Measurements from ENCODE around the gene CEBPZOS. TPM values are rescaled to one million over a fixed set of nuclear protein-coding genes. Genes with fewer than 3 reads are reported as not detected.
A peak's percentile ranks its signal among the peaks of the same experiment; 100 is the strongest.

Gene CEBPZOS
- total RNA-seq, 3 donors from 2014 or later (not counting 1 experiment from before 2014, with no cell fraction given) = 30.3 to 37.0 (median 30.9) TPM

DNA sequence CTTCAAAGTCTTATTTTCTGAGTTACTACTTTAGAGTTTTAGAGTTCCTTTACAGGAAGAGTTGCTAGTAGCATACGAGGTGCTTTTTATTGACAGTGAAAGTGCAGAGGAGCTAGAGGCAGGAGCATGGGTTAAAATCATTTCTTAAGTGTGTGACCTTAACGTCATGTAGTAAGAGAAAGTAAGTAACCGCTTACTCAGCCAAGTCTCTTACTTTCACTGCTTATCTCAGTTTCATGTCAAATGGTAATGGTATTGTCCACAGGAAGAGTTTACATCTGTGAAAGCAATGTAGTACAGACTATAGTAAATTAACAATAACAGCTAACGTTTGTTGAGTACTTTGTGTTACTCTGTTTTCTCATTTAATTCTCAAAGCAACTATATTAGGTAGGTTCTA, 47.7 kb downstream of the CEBPZOS start:
- intact Hi-C loops (cut with micrococcal nuclease) = no loop called here
- Histone ChIP-seq H3K4me3 (ENCODE audit: low read length) (no peak overlapping the region), H3K36me3 (ENCODE audit: control insufficient read depth, insufficient read depth, low read length) (peaks cover 70% of the 10 kb centered on the region), H3K9me3 (ENCODE audit: control insufficient read depth, insufficient read depth, low read length) (no peaks in the 10 kb centered on the region), H3K27me3 (ENCODE audit: control insufficient read depth, insufficient read depth, low read length) (no peaks in the 10 kb centered on the region), H3K4me1 (ENCODE audit: control insufficient read depth, insufficient read depth, low read length) (no peaks in the 10 kb centered on the region), H3K27ac (ENCODE audit: low read length) (no peak overlapping the region)
- Mint-ChIP-seq H3K27ac (peak overlapping the region in 1 of 2 donors; percentile 30), H3K9me3 (no peaks in the 10 kb centered on the region), H3K36me3 (peaks cover 33% of the 10 kb centered on the region), H3K27me3 (ENCODE audit: low read depth in 2 of 2) (no peaks in the 10 kb centered on the region), H3K4me3 (no peak overlapping the region), H3K4me1 (peaks cover 0 to 4% of the 10 kb centered on the region in 2 donors)
- 83% methylated on average over 3 of the region's 4 CpGs for WGBS (ENCODE audit: insufficient coverage)
- DNase-seq (no peak), ATAC-seq (no peak)
- TF ChIP-seq, protein P1, sequence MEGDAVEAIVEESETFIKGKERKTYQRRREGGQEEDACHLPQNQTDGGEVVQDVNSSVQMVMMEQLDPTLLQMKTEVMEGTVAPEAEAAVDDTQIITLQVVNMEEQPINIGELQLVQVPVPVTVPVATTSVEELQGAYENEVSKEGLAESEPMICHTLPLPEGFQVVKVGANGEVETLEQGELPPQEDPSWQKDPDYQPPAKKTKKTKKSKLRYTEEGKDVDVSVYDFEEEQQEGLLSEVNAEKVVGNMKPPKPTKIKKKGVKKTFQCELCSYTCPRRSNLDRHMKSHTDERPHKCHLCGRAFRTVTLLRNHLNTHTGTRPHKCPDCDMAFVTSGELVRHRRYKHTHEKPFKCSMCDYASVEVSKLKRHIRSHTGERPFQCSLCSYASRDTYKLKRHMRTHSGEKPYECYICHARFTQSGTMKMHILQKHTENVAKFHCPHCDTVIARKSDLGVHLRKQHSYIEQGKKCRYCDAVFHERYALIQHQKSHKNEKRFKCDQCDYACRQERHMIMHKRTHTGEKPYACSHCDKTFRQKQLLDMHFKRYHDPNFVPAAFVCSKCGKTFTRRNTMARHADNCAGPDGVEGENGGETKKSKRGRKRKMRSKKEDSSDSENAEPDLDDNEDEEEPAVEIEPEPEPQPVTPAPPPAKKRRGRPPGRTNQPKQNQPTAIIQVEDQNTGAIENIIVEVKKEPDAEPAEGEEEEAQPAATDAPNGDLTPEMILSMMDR (IDR thresholded peaks at IDR 0.05) = no peak

DNA sequence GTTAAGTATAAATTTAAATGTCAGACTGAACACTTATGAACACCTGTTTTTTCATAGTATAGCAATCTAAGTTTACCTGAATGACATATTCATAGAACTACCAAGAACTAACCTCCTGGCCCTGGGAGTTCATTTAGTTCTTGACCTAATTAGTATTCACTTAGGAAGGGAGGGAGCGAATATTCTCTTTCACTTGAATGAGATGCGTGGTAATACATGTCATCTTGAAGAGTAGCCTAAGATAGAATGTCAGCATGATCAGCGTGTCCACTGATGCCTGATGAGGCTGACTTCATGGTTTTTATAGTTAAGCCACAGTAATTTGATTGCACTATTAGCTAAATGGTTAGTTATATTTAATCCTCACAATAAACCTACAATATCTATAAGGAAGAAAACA, 48.5 kb downstream of the CEBPZOS start:
- ATAC-seq = no peak

DNA sequence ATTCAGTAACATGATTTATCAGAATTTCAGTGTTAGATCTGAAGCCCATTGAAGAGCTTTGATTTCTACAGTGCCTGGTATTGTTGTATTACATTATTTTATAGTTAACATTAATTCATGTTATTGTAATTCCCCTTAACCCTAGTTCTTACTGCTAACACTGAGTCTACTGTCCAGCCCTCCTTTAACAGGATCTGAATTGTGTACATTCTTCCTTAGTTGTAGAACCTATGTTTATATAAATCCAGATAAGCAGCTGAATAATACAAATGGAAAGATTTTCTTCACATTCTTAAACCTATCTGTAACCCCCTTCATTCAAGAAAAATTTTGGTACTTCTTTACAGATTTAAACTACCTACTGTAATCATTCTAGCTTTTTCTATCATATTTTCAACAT, 49.9 kb downstream of the CEBPZOS start:
- H3K36me3 ChIP-seq (ENCODE audit: control insufficient read depth, insufficient read depth, low read length) = peaks cover 80% of the 10 kb centered on the region

More for the DNA sequence above, 48.5 kb downstream of the CEBPZOS start:
- intact Hi-C loops (cut with micrococcal nuclease) = no loop called here
- Mint-ChIP-seq H3K27ac (no peak overlapping the region), H3K4me1 (peaks cover 0 to 4% of the 10 kb centered on the region in 2 donors), H3K4me3 (no peak overlapping the region), H3K27me3 (ENCODE audit: low read depth in 2 of 2) (no peaks in the 10 kb centered on the region), H3K36me3 (peaks cover 41% of the 10 kb centered on the region), H3K9me3 (no peaks in the 10 kb centered on the region)
- no peaks in the 10 kb centered on the region for H3K27me3 ChIP-seq (ENCODE audit: control insufficient read depth, insufficient read depth, low read length)
- TF ChIP-seq, protein P1 (IDR thresholded peaks at IDR 0.05) = no peak
- no peak overlapping the region for H3K4me3 ChIP-seq (ENCODE audit: low read length)
- H3K4me1 ChIP-seq (ENCODE audit: control insufficient read depth, insufficient read depth, low read length) = no peaks in the 10 kb centered on the region
- WGBS (ENCODE audit: insufficient coverage) = 96% methylated on average over 3 of the region's 3 CpGs
- no peaks in the 10 kb centered on the region for H3K9me3 ChIP-seq (ENCODE audit: control insufficient read depth, insufficient read depth, low read length)
- H3K36me3 ChIP-seq (ENCODE audit: control insufficient read depth, insufficient read depth, low read length) = peaks cover 70% of the 10 kb centered on the region
- DNase-seq = no peak
- no peak overlapping the region for H3K27ac ChIP-seq (ENCODE audit: low read length)

More for the DNA sequence above, 49.9 kb downstream of the CEBPZOS start:
- Mint-ChIP-seq H3K4me3 (no peak overlapping the region), H3K36me3 (peaks cover 44% of the 10 kb centered on the region), H3K27me3 (ENCODE audit: low read depth in 2 of 2) (no peaks in the 10 kb centered on the region), H3K4me1 (peaks cover 0 to 4% of the 10 kb centered on the region in 2 donors), H3K9me3 (no peaks in the 10 kb centered on the region), H3K27ac (peak overlapping the region in 1 of 2 donors; percentile 34)
- no peak overlapping the region for H3K27ac ChIP-seq (ENCODE audit: low read length)
- ATAC-seq = no peak
- no peaks in the 10 kb centered on the region for H3K9me3 ChIP-seq (ENCODE audit: control insufficient read depth, insufficient read depth, low read length)
- H3K4me3 ChIP-seq (ENCODE audit: low read length) = no peak overlapping the region
- TF ChIP-seq, protein P1 (IDR thresholded peaks at IDR 0.05) = no peak
- H3K27me3 ChIP-seq (ENCODE audit: control insufficient read depth, insufficient read depth, low read length) = no peaks in the 10 kb centered on the region
- no peaks in the 10 kb centered on the region for H3K4me1 ChIP-seq (ENCODE audit: control insufficient read depth, insufficient read depth, low read length)
- no peak for DNase-seq
- intact Hi-C loops (cut with micrococcal nuclease) = no loop called here

All from natural killer cell (primary cell).